Fibroblast of lung (primary cell): ENCODE measurements around the gene SEC23A. TPM values are rescaled to one million over a fixed set of nuclear protein-coding genes. Genes with fewer than 3 reads are reported as not detected.
"Not testable (repeated sequence)": the region's sequence is repeated elsewhere in the genome, so short reads cannot be mapped to it uniquely, and the experiment has no call there.

Experiments
- DNase-seq, 2 donors: peaks; one replicate each; pipeline versions ENCODE4 v3.0.0 to v3.0.0-alpha.2; 2010; ENCODE audit warnings: low read depth in 2 of 2
- H2AFZ ChIP-seq: 2 replicates; pipeline ENCODE4 v1.5.1; 2012; ENCODE audit warnings: low read length, control low read depth, inconsistent platforms
- H3K27ac ChIP-seq: 2 replicates; pipeline ENCODE4 v1.5.1; 2011; ENCODE audit warnings: low read length, control low read depth; ENCODE audit not compliant: insufficient read depth
- H3K27me3 ChIP-seq: 2 replicates; pipeline ENCODE4 v1.5.1; 2011; ENCODE audit warnings: mild to moderate bottlenecking, low read length; ENCODE audit not compliant: control insufficient read depth, insufficient read depth
- H3K36me3 ChIP-seq: 2 replicates; pipeline ENCODE4 v1.5.1; 2011; ENCODE audit warnings: low read length; ENCODE audit not compliant: control insufficient read depth, insufficient read depth
- H3K4me1 ChIP-seq: 2 replicates; pipeline ENCODE4 v1.5.1; 2011; ENCODE audit warnings: low read length; ENCODE audit not compliant: control insufficient read depth, insufficient read depth; ENCODE audit errors: extremely low read depth
- H3K4me2 ChIP-seq: 2 replicates; pipeline ENCODE4 v1.5.1; 2011; ENCODE audit warnings: low read length, control low read depth; ENCODE audit not compliant: insufficient read depth; ENCODE audit errors: extremely low read depth
- H3K4me3 ChIP-seq, 4 experiments: fragments of 200-600 bp in 1 of 4; sonication (generic) in 1 of 4; replicated peaks in 1 of 4; 2 replicates each; pipeline ENCODE4 v1.5.1; 2011 to 2016; ENCODE audit warnings: low read length in 4 of 4, low read depth in 3 of 4, mild to moderate bottlenecking in 3 of 4, control low read depth in 2 of 4, inconsistent platforms in 1 of 4, mixed read lengths in 1 of 4; ENCODE audit not compliant: insufficient read depth in 1 of 4; ENCODE audit errors: control extremely low read depth in 1 of 4
- H3K79me2 ChIP-seq: 2 replicates; pipeline ENCODE4 v1.5.1; 2012; ENCODE audit warnings: mild to moderate bottlenecking, low read length, inconsistent platforms; ENCODE audit not compliant: control insufficient read depth, insufficient read depth
- H3K9ac ChIP-seq: 2 replicates; pipeline ENCODE4 v1.5.1; 2011; ENCODE audit warnings: mild to moderate bottlenecking, low read length, control low read depth; ENCODE audit not compliant: insufficient read depth
- H3K9me3 ChIP-seq: 2 replicates; pipeline ENCODE4 v1.5.1; 2012; ENCODE audit warnings: low read depth, low read length; ENCODE audit not compliant: control insufficient read depth, insufficient read depth
- H4K20me1 ChIP-seq: 2 replicates; pipeline ENCODE4 v1.5.1; 2011; ENCODE audit warnings: low read length; ENCODE audit not compliant: control insufficient read depth, insufficient read depth; ENCODE audit errors: extremely low read depth
- CTCF ChIP-seq, 2 donors: IDR thresholded peaks in 1 of 2; conservative IDR thresholded peaks in 1 of 2; 1 replicate in 1 of 2; 2 replicates in 1 of 2; pipeline ENCODE4 v1.5.1; 2011 to 2012; ENCODE audit warnings: low read length in 2 of 2, control low read depth in 1 of 2, inconsistent platforms in 1 of 2, low read depth in 1 of 2, mild to moderate bottlenecking in 1 of 2
- EZH2 ChIP-seq: IDR thresholded peaks from 2 replicates; pipeline ENCODE4 v1.5.1; 2012; ENCODE audit warnings: low read length, control low read depth, mild to moderate bottlenecking; ENCODE audit errors: missing control alignments
- polyA plus RNA-seq, 2 donors: library from polyadenylated mRNA; depleted of rRNA in 1 of 2; stranded (reverse) in 1 of 2; unstranded in 1 of 2; fragments of >200 nt; gene quantifications; 2 replicates each; pipeline ENCODE4 v1.2.1, GENCODE V29; 2011 to 2012; ENCODE audit warnings: missing spikeins in 1 of 2
- total RNA-seq: library from RNA; depleted of rRNA; stranded (reverse); fragments of >200 nt; gene quantifications from 2 replicates; pipeline ENCODE4 v1.2.1, GENCODE V29; 2014

SEC23A gene
- total and polyA plus RNA-seq, 2 donors (not counting 1 experiment from before 2014, with no cell fraction given): 271 to 287 TPM

DNA sequence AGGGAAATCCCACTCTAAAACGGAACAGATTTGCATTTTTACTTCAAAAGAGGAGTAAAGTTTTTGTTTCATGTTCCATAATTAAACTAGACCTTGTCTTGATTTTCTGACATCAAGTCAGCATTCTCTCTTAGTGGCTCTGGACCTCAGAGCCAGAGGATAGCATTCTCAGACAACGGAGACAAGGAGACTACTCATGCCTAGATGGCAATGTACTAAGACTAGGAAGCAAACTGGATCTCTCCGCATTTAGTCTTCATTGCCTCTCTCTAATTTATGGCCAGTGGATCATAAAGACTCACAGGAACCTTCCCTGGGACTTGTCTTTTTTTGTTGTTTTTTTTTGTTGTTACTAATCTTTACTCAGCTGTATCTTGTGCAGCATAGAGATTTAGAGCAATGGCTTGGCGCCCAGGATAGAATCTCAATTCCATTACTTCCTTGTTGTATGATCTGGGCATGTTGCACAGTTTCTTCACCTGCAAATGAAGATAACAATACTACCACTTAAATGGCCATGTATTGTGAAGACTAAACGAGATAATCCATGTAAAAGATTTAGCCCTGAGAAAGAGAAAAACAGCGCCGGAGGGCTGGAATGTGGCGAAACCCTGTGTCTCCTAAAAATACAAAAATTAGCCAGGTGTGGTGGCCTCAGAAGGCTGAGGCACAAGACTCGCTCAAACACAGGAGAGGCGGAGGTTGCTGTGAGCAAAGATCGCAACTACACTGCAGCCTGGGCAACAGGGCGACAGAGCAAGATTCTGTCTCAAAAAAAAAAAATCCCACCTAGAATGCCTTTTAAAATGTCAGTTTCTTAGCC lies 7.1 kb upstream of the SEC23A start:
- Histone ChIP-seq H3K9ac (no peak overlapping the region), H3K4me3 (no peak overlapping the region), H3K4me1 (peaks cover 1% of the 10 kb centered on the region), H3K27ac (no peak overlapping the region), H3K36me3 (no peaks in the 10 kb centered on the region), H3K27me3 (no peaks in the 10 kb centered on the region), H4K20me1 (no peaks in the 10 kb centered on the region), H3K9me3 (no peaks in the 10 kb centered on the region), H3K79me2 (peaks cover 7% of the 10 kb centered on the region), H3K4me2 (no peak overlapping the region), H2AFZ (peak overlapping the region; percentile 26)
- DNase-seq: no peak
- TF ChIP-seq EZH2: no peak
- TF ChIP-seq CTCF (conservative IDR thresholded peaks at IDR 0.05 in 1 of 2, IDR thresholded peaks at IDR 0.05 in 1 of 2; ENCODE audit: low read depth in 1 of 2, low read length in 2 of 2): no peak

DNA sequence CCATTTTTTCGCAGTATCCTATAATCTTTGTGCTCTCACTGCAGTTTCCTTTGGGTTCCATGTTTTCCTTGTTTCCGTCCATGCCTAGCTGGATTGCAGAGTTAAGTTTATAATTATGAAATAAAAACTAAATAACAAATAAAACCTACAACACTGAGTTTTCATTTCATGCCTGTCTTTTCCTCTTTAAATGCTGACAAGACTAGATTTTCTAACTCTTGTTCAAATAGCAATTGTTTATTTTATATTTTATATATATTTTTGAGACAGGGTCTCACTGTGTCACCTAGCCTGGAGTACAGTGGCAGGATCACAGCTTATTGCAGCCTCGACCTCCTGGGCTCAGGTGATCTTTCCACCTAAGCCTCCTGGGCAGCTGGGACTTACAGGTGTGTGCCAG lies 5.8 kb upstream of the SEC23A start:
- no peaks in the 10 kb centered on the region for H3K36me3 ChIP-seq
- H3K4me3 ChIP-seq: no peak overlapping the region
- no peak overlapping the region for H3K9ac ChIP-seq
- TF ChIP-seq EZH2 (no peak), CTCF (conservative IDR thresholded peaks at IDR 0.05 in 1 of 2, IDR thresholded peaks at IDR 0.05 in 1 of 2; ENCODE audit: low read depth in 1 of 2, low read length in 2 of 2) (no peak)
- DNase-seq: no peak
- no peaks in the 10 kb centered on the region for H3K27me3 ChIP-seq
- no peaks in the 10 kb centered on the region for H3K9me3 ChIP-seq
- no peak overlapping the region for H2AFZ ChIP-seq
- H4K20me1 ChIP-seq: no peaks in the 10 kb centered on the region
- H3K27ac ChIP-seq: no peak overlapping the region
- no peak overlapping the region for H3K4me2 ChIP-seq
- peaks cover 5% of the 10 kb centered on the region for H3K4me1 ChIP-seq
- peaks cover 7% of the 10 kb centered on the region for H3K79me2 ChIP-seq

GRCh38 chr14:39107591-39107996 lies 4.6 kb upstream of the SEC23A start:
- H4K20me1 ChIP-seq: no peaks in the 10 kb centered on the region
- no peaks in the 10 kb centered on the region for H3K9me3 ChIP-seq
- DNase-seq: peak; percentile 47 to 67
- H3K27me3 ChIP-seq: no peaks in the 10 kb centered on the region
- no peak overlapping the region for H3K9ac ChIP-seq
- H3K36me3 ChIP-seq: no peaks in the 10 kb centered on the region
- H2AFZ ChIP-seq: no peak overlapping the region
- peaks cover 5% of the 10 kb centered on the region for H3K4me1 ChIP-seq
- H3K79me2 ChIP-seq: peaks cover 16% of the 10 kb centered on the region
- no peak overlapping the region for H3K4me3 ChIP-seq
- no peak overlapping the region for H3K4me2 ChIP-seq
- no peak overlapping the region for H3K27ac ChIP-seq
- TF ChIP-seq EZH2: no peak
- TF ChIP-seq CTCF (conservative IDR thresholded peaks at IDR 0.05 in 1 of 2, IDR thresholded peaks at IDR 0.05 in 1 of 2; ENCODE audit: low read depth in 1 of 2, low read length in 2 of 2): peak; percentile 14 to 54

- H3K9me3 ChIP-seq, H3K36me3 ChIP-seq, H2AFZ ChIP-seq, H3K27me3 ChIP-seq, DNase-seq, H3K4me1 ChIP-seq, H3K9ac ChIP-seq, H4K20me1 ChIP-seq: not testable (repeated sequence)
- peak overlapping the region; percentile 69 to 98 (median 72) for H3K4me3 ChIP-seq
- peak overlapping the region; percentile 83 for H3K27ac ChIP-seq
- H3K79me2 ChIP-seq: peaks cover 48% of the 10 kb centered on the region
- peak overlapping the region; percentile 38 for H3K4me2 ChIP-seq
Measured at GRCh38 chr14:39104078-39104801, 1.2 kb upstream of the SEC23A start.
